Endothelial cell of umbilical vein (primary cell): ENCODE results near the gene LAMP5. TPM values are rescaled to one million over a fixed set of nuclear protein-coding genes. Genes with fewer than 3 reads are reported as not detected.

Source experiments
- BruUV-seq: library from RNA; stranded (reverse); fragments of 400-500 nt; replicated peaks from 2 replicates; lab custom pipeline; 2021; lab: Mats Ljungman, UMichigan
- CTCF ChIA-PET: fragments of 300-600, 350-600 bp; sonication (Branson Sonifier 250); formaldehyde crosslinking; loops from one replicate; lab custom pipeline; 2021; ENCODE audit warnings: antibody characterized with exemption, inconsistent platforms; lab: Charles Lee
- POLR2A ChIA-PET: fragments of 300-600, 350-600 bp; sonication (Branson Sonifier 250); formaldehyde crosslinking; loops from one replicate; lab custom pipeline; 2021; ENCODE audit warnings: antibody characterized with exemption, inconsistent platforms; lab: Charles Lee
- DNase-seq: peaks from one replicate; pipeline ENCODE4 v3.0.0-alpha.2; 2011; ENCODE audit warnings: low read depth, low spot score
- FAIRE-seq: peaks from 2 replicates; lab custom pipeline; 2011; peaks lifted over from hg19 to GRCh38; lab: Jason Lieb, UNC
- H2AFZ ChIP-seq: 2 replicates; pipeline ENCODE4 v1.6.0; 2012; ENCODE audit warnings: low read depth, low read length, control low read depth, inconsistent platforms
- H3K27ac ChIP-seq: 2 replicates; pipeline ENCODE4 v1.5.1; 2011; ENCODE audit warnings: low read depth, mild to moderate bottlenecking, control low read depth, low read length, moderate library complexity; ENCODE audit not compliant: insufficient read depth
- H3K27me3 ChIP-seq, 2 experiments: 2 replicates each; pipeline versions ENCODE4 v1.6.0 to v1.6.1; 2011; ENCODE audit warnings: low read length in 2 of 2, mixed read lengths in 1 of 2; ENCODE audit not compliant: control insufficient read depth in 2 of 2, insufficient read depth in 2 of 2
- H3K36me3 ChIP-seq, 2 experiments: 2 replicates in 1 of 2; 3 replicates in 1 of 2; pipeline ENCODE4 v1.5.1; 2011; ENCODE audit warnings: low read length in 2 of 2, mild to moderate bottlenecking in 1 of 2, moderate library complexity in 1 of 2; ENCODE audit not compliant: control insufficient read depth in 2 of 2, insufficient read depth in 2 of 2; ENCODE audit errors: extremely low read depth in 1 of 2
- H3K4me1 ChIP-seq: 3 replicates; pipeline ENCODE4 v1.5.1; 2011; ENCODE audit warnings: mild to moderate bottlenecking, low read length; ENCODE audit not compliant: control insufficient read depth, insufficient read depth; ENCODE audit errors: extremely low read depth
- H3K4me2 ChIP-seq: 2 replicates; pipeline ENCODE4 v1.6.1; 2011; ENCODE audit warnings: low read length, control low read depth, mixed read lengths; ENCODE audit not compliant: insufficient read depth
- H3K4me3 ChIP-seq, 3 experiments: fragments of 200-600 bp in 1 of 3; sonication (generic), shearing (Covaris generic) in 1 of 3; replicated peaks in 1 of 3; 2 replicates each; pipeline ENCODE4 v1.5.1; 2011 to 2016; ENCODE audit warnings: control low read depth in 3 of 3, low read length in 3 of 3, mild to moderate bottlenecking in 2 of 3, inconsistent platforms in 1 of 3, low read depth in 1 of 3, moderate library complexity in 1 of 3; ENCODE audit not compliant: insufficient read depth in 1 of 3
- H3K79me2 ChIP-seq: 2 replicates; pipeline ENCODE4 v1.6.0; 2012; ENCODE audit warnings: low read length, inconsistent platforms; ENCODE audit not compliant: control insufficient read depth, insufficient read depth
- H3K9ac ChIP-seq: replicated peaks from 2 replicates; pipeline ENCODE3; 2011; ENCODE audit warnings: low read length, control low read depth; ENCODE audit not compliant: insufficient read depth; ENCODE audit errors: extremely low read depth
- H3K9me1 ChIP-seq: replicated peaks from 3 replicates; pipeline ENCODE4 v1.6.0; 2011; ENCODE audit warnings: mild to moderate bottlenecking, low read length; ENCODE audit not compliant: control insufficient read depth, insufficient read depth; ENCODE audit errors: extremely low read depth
- H3K9me3 ChIP-seq: replicated peaks from 2 replicates; pipeline ENCODE4 v1.5.1; 2012; ENCODE audit warnings: low read length, inconsistent platforms; ENCODE audit not compliant: control insufficient read depth, insufficient read depth
- H4K20me1 ChIP-seq: replicated peaks from 2 replicates; pipeline ENCODE3; 2011; ENCODE audit warnings: mild to moderate bottlenecking, low read length; ENCODE audit not compliant: control insufficient read depth, insufficient read depth; ENCODE audit errors: extremely low read depth
- EZH2 ChIP-seq: IDR thresholded peaks from 2 replicates; pipeline ENCODE4 v1.6.1; 2012; ENCODE audit warnings: borderline replicate concordance, low read depth, mild to moderate bottlenecking, moderate library complexity, low read length, inconsistent platforms; ENCODE audit not compliant: severe bottlenecking
- FOS ChIP-seq: IDR thresholded peaks from 2 replicates; pipeline ENCODE4 v1.6.1; 2011; ENCODE audit warnings: mild to moderate bottlenecking, low read length, moderate library complexity, borderline replicate concordance; ENCODE audit not compliant: insufficient read depth
- MYC ChIP-seq: IDR thresholded peaks from one replicate; pipeline ENCODE4 v1.6.1; 2011; ENCODE audit warnings: mild to moderate bottlenecking, low read depth, low read length
- POLR2A ChIP-seq: IDR thresholded peaks from 2 replicates; pipeline ENCODE4 v1.6.1; 2012; ENCODE audit warnings: low read depth, mild to moderate bottlenecking, control low read depth, low read length
- dilution Hi-C: fragments of 300-500 bp; cut with MboI; formaldehyde crosslinking; loops from one replicate; pipeline ENCODE4 v1.15.0; 2019; ENCODE audit warnings: low sequenced_read_pairs; ENCODE audit not compliant: extremely low pct_ligation_motif_present
- intact Hi-C: fragments of 100-400 bp; cut with micrococcal nuclease; formaldehyde crosslinking; loops from one replicate; pipeline ENCODE4 v1.10.0; 2022
- polyA plus RNA-seq, 4 experiments: library from polyadenylated mRNA; depleted of rRNA in 3 of 4; stranded (reverse) in 3 of 4; unstranded in 1 of 4; fragments of >200 nt; gene quantifications; 2 replicates each; pipeline versions ENCODE4 v1.2.1 to v1.2.3, GENCODE V29; 2011 to 2012; ENCODE audit warnings: missing spikeins in 1 of 4
- total RNA-seq: library from RNA; stranded (reverse); gene quantifications from 2 replicates; pipeline ENCODE4 v1.2.3, GENCODE V29; 2021
- TF ChIP-seq, protein P1 (sequence below), 2 donors: IDR thresholded peaks; 1 replicate in 1 of 2; 2 replicates in 1 of 2; pipeline ENCODE4 v1.5.1; 2011; ENCODE audit warnings: low read length in 2 of 2, mild to moderate bottlenecking in 2 of 2, moderate library complexity in 2 of 2, control low read depth in 1 of 2, inconsistent platforms in 1 of 2, low read depth in 1 of 2; ENCODE audit not compliant: insufficient read depth in 1 of 2; ENCODE audit errors: extremely low read depth in 1 of 2
- TF ChIP-seq, protein P2 (sequence below): IDR thresholded peaks from 2 replicates; pipeline ENCODE4 v1.6.1; 2011; ENCODE audit not compliant: insufficient read depth, insufficient read length

LAMP5 gene
- total and polyA plus RNA-seq, 2 donors (not counting 3 experiments of a cell fraction or from before 2014, with no cell fraction given): not detected

DNA sequence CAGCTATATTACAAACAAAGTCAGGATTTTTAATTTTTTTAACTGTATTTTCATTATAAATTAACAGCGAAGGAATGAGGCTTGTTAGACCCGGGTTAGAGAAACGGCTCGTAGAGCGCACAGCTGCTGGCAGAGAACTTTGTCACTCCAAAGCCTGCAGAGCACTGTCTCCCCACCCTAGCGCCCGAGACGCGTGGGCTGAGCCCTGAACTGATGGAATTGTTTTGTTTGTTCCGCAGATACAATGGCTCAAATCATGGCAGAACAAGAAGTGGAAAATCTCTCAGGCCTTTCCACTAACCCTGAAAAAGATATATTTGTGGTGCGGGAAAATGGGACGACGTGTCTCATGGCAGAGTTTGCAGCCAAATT lies 810 bp downstream of the LAMP5 start:
- Histone ChIP-seq H3K9me1 (no peaks in the 10 kb centered on the region), H3K36me3 (no peaks in the 10 kb centered on the region), H2AFZ (no peak overlapping the region), H3K9ac (no peak overlapping the region), H3K79me2 (no peaks in the 10 kb centered on the region), H3K4me1 (peaks cover 5% of the 10 kb centered on the region), H3K9me3 (no peaks in the 10 kb centered on the region), H3K27ac (no peak overlapping the region), H4K20me1 (no peaks in the 10 kb centered on the region), H3K4me3 (no peak overlapping the region), H3K27me3 (peaks cover 61 to 95% of the 10 kb centered on the region in 2 experiments), H3K4me2 (no peak overlapping the region)
- TF ChIP-seq, protein P1, sequence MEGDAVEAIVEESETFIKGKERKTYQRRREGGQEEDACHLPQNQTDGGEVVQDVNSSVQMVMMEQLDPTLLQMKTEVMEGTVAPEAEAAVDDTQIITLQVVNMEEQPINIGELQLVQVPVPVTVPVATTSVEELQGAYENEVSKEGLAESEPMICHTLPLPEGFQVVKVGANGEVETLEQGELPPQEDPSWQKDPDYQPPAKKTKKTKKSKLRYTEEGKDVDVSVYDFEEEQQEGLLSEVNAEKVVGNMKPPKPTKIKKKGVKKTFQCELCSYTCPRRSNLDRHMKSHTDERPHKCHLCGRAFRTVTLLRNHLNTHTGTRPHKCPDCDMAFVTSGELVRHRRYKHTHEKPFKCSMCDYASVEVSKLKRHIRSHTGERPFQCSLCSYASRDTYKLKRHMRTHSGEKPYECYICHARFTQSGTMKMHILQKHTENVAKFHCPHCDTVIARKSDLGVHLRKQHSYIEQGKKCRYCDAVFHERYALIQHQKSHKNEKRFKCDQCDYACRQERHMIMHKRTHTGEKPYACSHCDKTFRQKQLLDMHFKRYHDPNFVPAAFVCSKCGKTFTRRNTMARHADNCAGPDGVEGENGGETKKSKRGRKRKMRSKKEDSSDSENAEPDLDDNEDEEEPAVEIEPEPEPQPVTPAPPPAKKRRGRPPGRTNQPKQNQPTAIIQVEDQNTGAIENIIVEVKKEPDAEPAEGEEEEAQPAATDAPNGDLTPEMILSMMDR (IDR thresholded peaks at IDR 0.05; ENCODE audit: extremely low read depth in 1 of 2, insufficient read depth in 1 of 2, low read depth in 1 of 2, low read length in 2 of 2): no peak
- TF ChIP-seq MYC (no peak), POLR2A (no peak), EZH2 (no peak), FOS (no peak)
- TF ChIP-seq, protein P2, sequence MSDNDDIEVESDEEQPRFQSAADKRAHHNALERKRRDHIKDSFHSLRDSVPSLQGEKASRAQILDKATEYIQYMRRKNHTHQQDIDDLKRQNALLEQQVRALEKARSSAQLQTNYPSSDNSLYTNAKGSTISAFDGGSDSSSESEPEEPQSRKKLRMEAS: no peak
- ChIA-PET POLR2A (no interaction called here), CTCF (interaction anchor here (1.1 to 2.4 kb wide), 5 partner anchors 9 to 107 kb away, joined by 3 to 12 read pairs (median 5); no protein-coding TSS in a partner anchor)
- FAIRE-seq (no peak), DNase-seq (no peak)
- intact Hi-C loops (no loop called here), dilution Hi-C loops (no loop called here)
- no TSS peak for BruUV-seq

DNA sequence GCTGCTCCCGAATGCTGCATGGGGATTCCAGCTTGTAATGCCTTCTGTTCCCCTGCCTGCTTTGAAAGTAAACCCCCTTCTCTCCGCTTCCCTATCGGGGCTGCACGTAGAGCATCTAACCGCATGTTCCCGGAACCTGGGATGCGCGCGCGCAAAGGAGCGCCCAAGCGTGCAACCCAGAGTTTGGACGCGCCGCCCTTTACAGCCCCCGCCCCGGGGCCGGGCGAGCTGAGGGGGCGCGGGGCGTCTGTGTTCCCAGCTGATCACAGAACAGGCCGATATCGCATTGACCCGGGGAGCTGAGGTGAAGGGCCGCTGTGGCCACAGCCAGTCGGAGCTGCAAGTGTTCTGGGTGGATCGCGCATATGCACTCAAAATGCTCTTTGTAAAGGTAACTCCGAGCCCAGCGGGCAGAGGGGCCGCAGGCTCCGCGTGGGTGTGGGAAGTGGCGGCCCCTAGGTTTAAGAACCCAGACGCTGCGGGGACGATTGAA lies 1.4 kb downstream of the LAMP5 start:
- FAIRE-seq (no peak), DNase-seq (no peak)
- peaks cover 56 to 89% of the 10 kb centered on the region in 2 experiments for H3K27me3 ChIP-seq
- H3K79me2 ChIP-seq: no peaks in the 10 kb centered on the region
- H3K4me1 ChIP-seq: peaks cover 5% of the 10 kb centered on the region
- H3K4me2 ChIP-seq: no peak overlapping the region
- H3K9ac ChIP-seq: no peak overlapping the region
- BruUV-seq: no TSS peak
- no peaks in the 10 kb centered on the region for H3K9me3 ChIP-seq
- H3K4me3 ChIP-seq: no peak overlapping the region
- POLR2A ChIA-PET: no interaction called here
- H4K20me1 ChIP-seq: no peaks in the 10 kb centered on the region
- dilution Hi-C loops: no loop called here
- TF ChIP-seq EZH2 (peak; percentile 76), MYC (no peak)
- H3K27ac ChIP-seq: no peak overlapping the region
- no peaks in the 10 kb centered on the region for H3K36me3 ChIP-seq
- no peak overlapping the region for H2AFZ ChIP-seq
- intact Hi-C loops: no loop called here
- CTCF ChIA-PET: interaction anchor here (2.4 kb wide), 1 partner anchor 12 kb away, joined by 8 read pairs; no protein-coding TSS in a partner anchor
- no peaks in the 10 kb centered on the region for H3K9me1 ChIP-seq
